GM23248 (cell line): ENCODE data around the gene DNLZ. TPM values are rescaled to one million over a fixed set of nuclear protein-coding genes. Genes with fewer than 3 reads are reported as not detected.

Experiments
- DNase-seq: peaks from one replicate; pipeline ENCODE4 v3.0.0-alpha.2; 2015
- H2AFZ ChIP-seq: fragments of 200-600 bp; sonication (generic); 2 replicates; pipeline ENCODE4 v1.6.1; 2016; ENCODE audit warnings: antibody characterized with exemption
- H3F3A ChIP-seq: fragments of 200-600 bp; sonication (generic); 2 replicates; pipeline ENCODE4 v1.6.1; 2016; ENCODE audit warnings: mild to moderate bottlenecking, antibody characterized with exemption, mixed run types; ENCODE audit not compliant: insufficient read depth
- H3K27ac ChIP-seq: fragments of 200-600 bp; sonication (generic); 2 replicates; pipeline ENCODE4 v1.5.1; 2016; ENCODE audit warnings: mild to moderate bottlenecking
- H3K27me3 ChIP-seq: fragments of 200-600 bp; sonication (generic); replicated peaks from 2 replicates; pipeline ENCODE4 v1.6.1; 2016; ENCODE audit warnings: mild to moderate bottlenecking; ENCODE audit not compliant: insufficient read depth
- H3K36me3 ChIP-seq: fragments of 200-600 bp; sonication (generic); 2 replicates; pipeline ENCODE4 v1.6.1; 2016; ENCODE audit warnings: low read depth, mild to moderate bottlenecking
- H3K4me1 ChIP-seq: fragments of 200-600 bp; sonication (generic); 2 replicates; pipeline ENCODE4 v1.6.1; 2016; ENCODE audit warnings: mild to moderate bottlenecking; ENCODE audit not compliant: insufficient read depth
- H3K4me2 ChIP-seq: fragments of 200-600 bp; sonication (generic); one replicate; pipeline ENCODE4 v1.6.1; 2016; ENCODE audit warnings: mild to moderate bottlenecking; ENCODE audit not compliant: unreplicated experiment
- H3K4me3 ChIP-seq: fragments of 200-600 bp; sonication (generic); 2 replicates; pipeline ENCODE4 v1.5.1; 2016; ENCODE audit warnings: mild to moderate bottlenecking
- H3K79me2 ChIP-seq: fragments of 200-600 bp; sonication (generic); 2 replicates; pipeline ENCODE4 v1.6.1; 2016; ENCODE audit warnings: mild to moderate bottlenecking; ENCODE audit not compliant: insufficient read depth
- H3K9ac ChIP-seq: fragments of 200-600 bp; sonication (generic); 2 replicates; pipeline ENCODE4 v1.6.1; 2016; ENCODE audit warnings: mild to moderate bottlenecking
- H3K9me2 ChIP-seq: fragments of 200-600 bp; sonication (generic); 2 replicates; pipeline ENCODE4 v1.6.1; 2016; ENCODE audit warnings: mixed run types, mild to moderate bottlenecking, moderate library complexity; ENCODE audit not compliant: insufficient read depth
- H3K9me3 ChIP-seq: fragments of 200-600 bp; sonication (generic); one replicate; pipeline ENCODE4 v1.6.1; 2017; ENCODE audit warnings: low read depth
- H4K20me1 ChIP-seq: fragments of 200-600 bp; sonication (generic); 2 replicates; pipeline ENCODE4 v1.6.0; 2016; ENCODE audit not compliant: insufficient read depth
- EZH2 ChIP-seq: fragments of 200-600 bp; sonication (generic); IDR thresholded peaks from 2 replicates; pipeline ENCODE4 v1.6.1; 2018; ENCODE audit warnings: antibody characterized with exemption, mild to moderate bottlenecking; ENCODE audit not compliant: insufficient read depth, poor library complexity, severe bottlenecking
- EZH2phosphoT487 ChIP-seq: fragments of 200-600 bp; sonication (generic); IDR thresholded peaks from 2 replicates; pipeline ENCODE4 v1.6.1; 2018; ENCODE audit warnings: antibody characterized with exemption, moderate library complexity, mild to moderate bottlenecking, low read depth; ENCODE audit not compliant: insufficient read depth
- WGBS, 2 experiments: methylation state at CpG; one replicate each; pipeline ENCODE4 v1.1.6; 2015 to 2017; ENCODE audit warnings: low lambda C conversion rate in 2 of 2, low coverage in 1 of 2; ENCODE audit errors: missing lambda C conversion rate in 2 of 2; 5-methylcytosine and 5-hydroxymethylcytosine counted together
- in situ Hi-C: fragments of 300-500 bp; cut with MboI; formaldehyde crosslinking; loops from 2 replicates; pipeline ENCODE4 v1.15.0; 2020
- polyA plus RNA-seq: library from polyadenylated mRNA; unstranded; fragments of >200 nt; fragmentation: Nextera tagmentation; extraction: Ambion mirVana; gene quantifications from 2 replicates; pipeline ENCODE4 v1.2.1, GENCODE V29; 2016
- total RNA-seq: library from RNA; depleted of rRNA; stranded (reverse); fragments of >200 nt; shearing (Covaris generic); gene quantifications from 2 replicates; pipeline ENCODE4 v1.2.3, GENCODE V29; 2014

Gene DNLZ
- total and polyA plus RNA-seq, 2 experiments from 2014 or later = 27.1 to 49.8 TPM

- Histone ChIP-seq H3K79me2 (no peaks in the 10 kb centered on the region), H4K20me1 (no peaks in the 10 kb centered on the region), H3K4me2 (no peak overlapping the region), H3F3A (peaks cover 8% of the 10 kb centered on the region; the same call in 1 of the 2 replicates), H3K9me3 (no peaks in the 10 kb centered on the region), H3K9me2 (no peaks in the 10 kb centered on the region), H3K4me3 (no peak overlapping the region), H3K4me1 (peaks cover 19% of the 10 kb centered on the region), H3K9ac (no peak overlapping the region; the same call in 1 of the 2 replicates), H2AFZ (no peak overlapping the region), H3K27me3 (no peaks in the 10 kb centered on the region), H3K27ac (no peak overlapping the region), H3K36me3 (no peaks in the 10 kb centered on the region)
- WGBS, 2 experiments = 72% methylated on average over 31 to 32 of the region's 34 CpGs
- in situ Hi-C loops = no loop called here
- no peak for TF ChIP-seq EZH2phosphoT487
- TF ChIP-seq EZH2 = no peak
- no peak for DNase-seq
These were observed 15.9 kb downstream of the DNLZ start for GRCh38 chr9:136347472-136348256.

GRCh38 chr9:136346927-136347465, 16.5 kb downstream of the DNLZ start:
- H3K27me3 ChIP-seq = no peaks in the 10 kb centered on the region
- H3K36me3 ChIP-seq = no peaks in the 10 kb centered on the region
- in situ Hi-C loops = no loop called here
- no peaks in the 10 kb centered on the region for H3K9me2 ChIP-seq
- no peaks in the 10 kb centered on the region for H3K9me3 ChIP-seq
- no peaks in the 10 kb centered on the region for H3K79me2 ChIP-seq
- WGBS, 2 experiments = 54 to 59% methylated on average over 19 to 20 of the region's 20 CpGs
- H3K4me3 ChIP-seq = no peak overlapping the region
- no peak overlapping the region for H2AFZ ChIP-seq
- peaks cover 19% of the 10 kb centered on the region for H3K4me1 ChIP-seq
- no peak for DNase-seq
- TF ChIP-seq EZH2phosphoT487 = no peak
- no peak for TF ChIP-seq EZH2
- H3K4me2 ChIP-seq = no peak overlapping the region
- peak overlapping the region; percentile 57; the same call in 1 of the 2 replicates for H3K9ac ChIP-seq
- H3K27ac ChIP-seq = no peak overlapping the region
- H4K20me1 ChIP-seq = no peaks in the 10 kb centered on the region
- peaks cover 8% of the 10 kb centered on the region; the same call in 1 of the 2 replicates for H3F3A ChIP-seq

GRCh38 chr9:136346157-136346481, 17.4 kb downstream of the DNLZ start:
- Histone ChIP-seq H3K79me2 (no peaks in the 10 kb centered on the region), H3K4me3 (peak overlapping the region; percentile 32), H4K20me1 (no peaks in the 10 kb centered on the region), H3K4me2 (peak overlapping the region; percentile 40), H3K27ac (peak overlapping the region; percentile 69), H3K27me3 (no peaks in the 10 kb centered on the region), H3K36me3 (no peaks in the 10 kb centered on the region), H3K9ac (peak overlapping the region; percentile 57), H3F3A (peaks cover 8% of the 10 kb centered on the region; the same call in 1 of the 2 replicates), H2AFZ (no peak overlapping the region; the same call in 1 of the 2 replicates), H3K9me2 (no peaks in the 10 kb centered on the region), H3K9me3 (no peaks in the 10 kb centered on the region), H3K4me1 (peaks cover 19% of the 10 kb centered on the region)
- 39 to 40% methylated on average over 7 to 10 of the region's 10 CpGs for WGBS, 2 experiments
- TF ChIP-seq EZH2phosphoT487 = no peak
- TF ChIP-seq EZH2 = no peak
- in situ Hi-C loops = no loop called here
- DNase-seq = no peak

GRCh38 chr9:136345281-136346156, 18.0 kb downstream of the DNLZ start:
- Histone ChIP-seq H3K9ac (peak overlapping the region; percentile 57), H4K20me1 (no peaks in the 10 kb centered on the region), H3K4me1 (peaks cover 19% of the 10 kb centered on the region), H3K9me3 (no peaks in the 10 kb centered on the region), H3K4me3 (peak overlapping the region; percentile 32), H3K36me3 (no peaks in the 10 kb centered on the region), H3K27me3 (no peaks in the 10 kb centered on the region), H3K9me2 (no peaks in the 10 kb centered on the region), H2AFZ (no peak overlapping the region; the same call in 1 of the 2 replicates), H3K4me2 (peak overlapping the region; percentile 40), H3F3A (peaks cover 8% of the 10 kb centered on the region; the same call in 1 of the 2 replicates), H3K27ac (peak overlapping the region; percentile 69), H3K79me2 (no peaks in the 10 kb centered on the region)
- TF ChIP-seq EZH2 (no peak), EZH2phosphoT487 (no peak)
- peak; percentile 90 for DNase-seq
- in situ Hi-C loops = no loop called here
- 8% methylated on average over 38 to 40 of the region's 43 CpGs for WGBS, 2 experiments
